Stomach (tissue), 9 donors: Measurements from ENCODE around the gene SLC10A3. TPM values are rescaled to one million over a fixed set of nuclear protein-coding genes. Genes with fewer than 3 reads are reported as not detected.
A peak's percentile ranks its signal among the peaks of the same experiment; 100 is the strongest.

Experiments
- DNase-seq, 2 donors: peaks; one replicate each; pipeline versions ENCODE4 v3.0.0 to v3.0.0-alpha.2; 2013 to 2019
- H3K27ac ChIP-seq, 5 donors: fragments of 200-600 bp in 4 of 5; sonication (generic) in 4 of 5; one replicate each; pipeline ENCODE4 v1.5.1; 2013 to 2019; ENCODE audit warnings: mild to moderate bottlenecking in 1 of 5, moderate library complexity in 1 of 5
- H3K27me3 ChIP-seq, 3 donors: fragments of 200-600 bp; sonication (generic); one replicate each; pipeline ENCODE4 v1.5.1; 2017 to 2019; ENCODE audit warnings: mixed run types in 1 of 3
- H3K36me3 ChIP-seq, 4 donors: fragments of 200-600 bp; sonication (generic); 1 replicate in 3 of 4; 2 replicates in 1 of 4; pipeline ENCODE4 v1.5.1; 2016 to 2019
- H3K4me1 ChIP-seq, 4 donors: fragments of 200-600 bp; sonication (generic); one replicate each; pipeline ENCODE4 v1.5.1; 2016 to 2019
- H3K4me3 ChIP-seq, 4 donors: fragments of 200-600 bp; sonication (generic) in 3 of 4; one replicate each; pipeline ENCODE4 v1.5.1; 2016 to 2019; ENCODE audit warnings: mild to moderate bottlenecking in 1 of 4
- H3K9me3 ChIP-seq, 4 donors: fragments of 200-600 bp; sonication (generic); one replicate each; pipeline ENCODE4 v1.5.1; 2016 to 2019
- EP300 ChIP-seq: sonication (generic); formaldehyde crosslinking; IDR thresholded peaks from one replicate; pipeline ENCODE4 v1.6.1; 2017; ENCODE audit warnings: antibody characterized with exemption
- POLR2A ChIP-seq, 4 donors: fragments of 450-650 bp; IDR thresholded peaks; one replicate each; pipeline ENCODE4 v1.6.1; 2016; ENCODE audit warnings: antibody characterized with exemption in 4 of 4, control low read depth in 2 of 4, mild to moderate bottlenecking in 1 of 4, moderate library complexity in 1 of 4
- POLR2AphosphoS5 ChIP-seq, 3 donors: sonication (generic); formaldehyde crosslinking; IDR thresholded peaks; one replicate each; pipeline ENCODE4 v1.6.1; 2016; ENCODE audit warnings: antibody characterized with exemption in 3 of 3
- WGBS, 5 donors: extraction: QIAGEN DNeasy Blood & Tissue Kit in 3 of 5; methylation state at CpG; one replicate each; pipeline versions ENCODE4 v1.1.5 to v1.1.7; 2013 to 2018; 5-methylcytosine and 5-hydroxymethylcytosine counted together
- intact Hi-C: fragments of 100-400 bp; cut with DNase I; formaldehyde crosslinking; loops from one replicate; pipeline ENCODE4 v1.15.1; 2023; ENCODE audit warnings: low total_unique reads
- polyA plus RNA-seq, 3 donors: library from polyadenylated mRNA; stranded (reverse); fragments of 200-250 nt; gene quantifications; one replicate each; pipeline ENCODE4 v1.2.3, GENCODE V29; 2013
- small RNA-seq, 4 donors: library from RNA; depleted of rRNA; stranded (forward); fragments of <200 nt; gene quantifications; one replicate each; pipeline ENCODE3, GENCODE V24; 2016
- total RNA-seq, 5 donors: library from RNA; depleted of rRNA; stranded (reverse); fragments of >200 nt; gene quantifications; one replicate each; pipeline versions ENCODE4 v1.1.0 to v1.2.3, GENCODE V29; 2014 to 2016
- TF ChIP-seq, protein P1 (sequence below), 7 experiments: fragments of 450-650 bp in 4 of 7; fragments of 200-600 bp in 3 of 7; sonication (generic) in 3 of 7; IDR thresholded peaks; one replicate each; pipeline ENCODE4 v1.5.1; 2016 to 2019; ENCODE audit warnings: antibody characterized with exemption in 7 of 7, control low read depth in 2 of 7, mild to moderate bottlenecking in 1 of 7
- donor health status: healthy with polysubstance abuse.
- donor health status: Bipolar disorder and iron deficiency.
- donor health status: healthy.

Gene SLC10A3
- total and polyA plus RNA-seq, 8 donors, result 4.9 to 175 (median 12.9) TPM

DNA sequence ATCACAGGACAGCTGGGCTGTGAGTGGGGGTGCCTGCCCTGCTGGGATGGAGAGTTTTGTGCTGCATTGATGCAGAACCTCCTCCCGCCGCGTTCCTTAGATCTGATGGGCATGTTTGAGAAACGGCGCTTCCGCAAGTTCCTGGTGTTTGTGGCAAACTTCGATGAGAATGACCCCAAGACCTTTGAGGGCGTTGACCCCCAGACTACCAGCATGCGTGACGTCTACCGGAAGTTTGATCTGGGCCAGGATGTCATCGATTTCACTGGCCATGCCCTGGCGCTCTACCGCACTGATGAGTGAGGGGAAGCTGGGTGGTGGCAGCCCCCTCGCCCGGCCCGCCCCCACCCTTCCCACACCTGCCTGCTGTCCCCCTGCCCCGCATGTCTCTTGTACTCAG lies 50.6 kb downstream of the SLC10A3 start:
- Histone ChIP-seq H3K4me1 (peaks cover 1 to 45% (median 24%) of the 10 kb centered on the region in 4 donors), H3K4me3 (no peak overlapping the region), H3K27ac (no peak overlapping the region), H3K36me3 (peaks cover 0 to 57% (median 42%) of the 10 kb centered on the region in 4 donors), H3K27me3 (no peaks in the 10 kb centered on the region), H3K9me3 (peaks cover 0 to 3% (median 0%) of the 10 kb centered on the region in 4 donors)
- WGBS, 5 donors, result 80 to 91% (median 89%) methylated on average over 3 to 18 of the region's 18 CpGs
- no peak for TF ChIP-seq POLR2AphosphoS5 (IDR thresholded peaks at IDR 0.05)
- TF ChIP-seq EP300, result no peak
- TF ChIP-seq, protein P1, sequence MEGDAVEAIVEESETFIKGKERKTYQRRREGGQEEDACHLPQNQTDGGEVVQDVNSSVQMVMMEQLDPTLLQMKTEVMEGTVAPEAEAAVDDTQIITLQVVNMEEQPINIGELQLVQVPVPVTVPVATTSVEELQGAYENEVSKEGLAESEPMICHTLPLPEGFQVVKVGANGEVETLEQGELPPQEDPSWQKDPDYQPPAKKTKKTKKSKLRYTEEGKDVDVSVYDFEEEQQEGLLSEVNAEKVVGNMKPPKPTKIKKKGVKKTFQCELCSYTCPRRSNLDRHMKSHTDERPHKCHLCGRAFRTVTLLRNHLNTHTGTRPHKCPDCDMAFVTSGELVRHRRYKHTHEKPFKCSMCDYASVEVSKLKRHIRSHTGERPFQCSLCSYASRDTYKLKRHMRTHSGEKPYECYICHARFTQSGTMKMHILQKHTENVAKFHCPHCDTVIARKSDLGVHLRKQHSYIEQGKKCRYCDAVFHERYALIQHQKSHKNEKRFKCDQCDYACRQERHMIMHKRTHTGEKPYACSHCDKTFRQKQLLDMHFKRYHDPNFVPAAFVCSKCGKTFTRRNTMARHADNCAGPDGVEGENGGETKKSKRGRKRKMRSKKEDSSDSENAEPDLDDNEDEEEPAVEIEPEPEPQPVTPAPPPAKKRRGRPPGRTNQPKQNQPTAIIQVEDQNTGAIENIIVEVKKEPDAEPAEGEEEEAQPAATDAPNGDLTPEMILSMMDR (IDR thresholded peaks at IDR 0.05), result no peak
- no peak for TF ChIP-seq POLR2A (IDR thresholded peaks at IDR 0.05)
- DNase-seq, result no peak
- intact Hi-C loops, result no loop called here

DNA sequence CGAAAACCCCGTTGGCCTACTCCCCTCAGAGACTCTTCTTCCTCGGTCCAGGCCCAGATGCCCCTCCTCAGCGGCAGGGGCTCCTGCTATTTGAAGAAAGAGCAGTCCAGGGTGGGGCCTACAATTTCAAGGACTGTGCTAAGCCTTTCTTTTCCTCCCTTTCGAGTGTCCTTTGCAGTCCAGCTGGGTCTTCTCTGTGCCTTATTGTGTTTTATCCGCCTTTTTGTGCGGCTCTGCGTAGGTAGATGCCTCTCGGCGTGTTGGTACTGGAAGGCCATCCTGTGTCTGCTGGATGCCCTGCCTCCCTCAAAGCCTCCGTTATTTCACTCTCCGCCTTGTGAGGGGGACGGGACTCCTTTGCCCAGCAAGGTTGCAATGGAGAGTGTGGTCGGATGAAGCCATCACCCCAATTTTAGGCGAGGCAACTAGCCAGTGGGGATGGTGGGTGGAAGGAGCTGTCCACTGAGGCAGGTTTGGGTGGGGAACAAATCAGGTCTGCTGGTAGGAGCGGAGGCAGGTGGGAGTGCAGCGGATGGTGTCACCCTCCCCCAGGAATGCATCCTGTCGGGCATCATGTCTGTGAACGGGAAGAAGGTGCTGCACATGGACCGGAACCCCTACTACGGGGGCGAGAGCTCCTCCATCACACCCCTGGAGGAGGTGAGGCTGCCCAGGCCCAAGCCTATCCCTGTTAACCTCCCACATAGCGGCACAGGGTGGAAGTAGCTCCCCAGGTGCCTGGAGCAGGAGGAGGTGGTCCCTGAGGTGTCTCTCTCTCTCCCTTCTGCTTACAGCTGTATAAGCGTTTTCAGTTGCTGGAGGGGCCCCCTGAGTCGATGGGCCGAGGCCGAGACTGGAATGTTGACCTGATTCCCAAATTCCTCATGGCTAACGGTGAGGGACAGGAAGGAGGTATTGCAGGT lies 52.2 kb downstream of the SLC10A3 start:
- Histone ChIP-seq H3K4me1 (peaks cover 0 to 40% (median 17%) of the 10 kb centered on the region in 4 donors), H3K27ac (peak overlapping the region; percentile 19 to 95 (median 82)), H3K27me3 (no peaks in the 10 kb centered on the region), H3K4me3 (peak overlapping the region; percentile 70 to 88 (median 76)), H3K9me3 (peaks cover 0 to 3% (median 0%) of the 10 kb centered on the region in 4 donors), H3K36me3 (peaks cover 0 to 73% (median 57%) of the 10 kb centered on the region in 4 donors)
- TF ChIP-seq POLR2AphosphoS5 (IDR thresholded peaks at IDR 0.05), result no peak
- no peak for TF ChIP-seq POLR2A (IDR thresholded peaks at IDR 0.05)
- TF ChIP-seq, protein P1 (IDR thresholded peaks at IDR 0.05), result no peak
- TF ChIP-seq EP300, result no peak
- DNase-seq, result no peak
- WGBS, 5 donors, result 40 to 69% (median 57%) methylated on average over 22 to 28 of the region's 28 CpGs
- intact Hi-C loops, result no loop called here

Small RNA genes within 50 kb of the gene (small RNA-seq; reads per million reads assigned to genes)
- gene MIR6858, result 0 to 0.47 (median 0.22) reads per million in 4 donors
- 0 reads per million in 4 donors for gene RN7SL697P

Other genes starting within 250 kb of the SLC10A3 start
- gene OPN1MW3, start 233.0 kb downstream of the SLC10A3 start, total RNA-seq, result not detected
- not detected for gene OPN1MW3, start 233.0 kb downstream of the SLC10A3 start, polyA plus RNA-seq
- not detected for gene TEX28, start 195.5 kb downstream of the SLC10A3 start, total RNA-seq
- not detected for gene TEX28, start 195.5 kb downstream of the SLC10A3 start, polyA plus RNA-seq
- gene TKTL1, start 194.8 kb downstream of the SLC10A3 start, total RNA-seq, result not detected
- gene TKTL1, start 194.8 kb downstream of the SLC10A3 start, polyA plus RNA-seq, result not detected
- 1,000 to 10,000 TPM in 4 of 5 donors, 100 to 1,000 TPM in 1; 638 to 3,511 (median 2,572) TPM for gene FLNA, start 116.0 kb downstream of the SLC10A3 start, total RNA-seq
- gene FLNA, start 116.0 kb downstream of the SLC10A3 start, polyA plus RNA-seq, result 1,000 to 10,000 TPM in 1 of 3 donors, 100 to 1,000 TPM in 1, 10 to 100 TPM in 1; 89.2 to 1,461 (median 171) TPM
- 100 to 1,000 TPM in 1 of 5 donors, 10 to 100 TPM in 4; 24.2 to 117 (median 38.5) TPM for gene EMD, start 111.3 kb downstream of the SLC10A3 start, total RNA-seq
- 100 to 1,000 TPM in 1 of 3 donors, 10 to 100 TPM in 2; 62.9 to 135 (median 97.8) TPM for gene EMD, start 111.3 kb downstream of the SLC10A3 start, polyA plus RNA-seq
- 1,000 to 10,000 TPM in 4 of 5 donors, 100 to 1,000 TPM in 1; 783 to 3,421 (median 2,020) TPM for gene RPL10, start 92.3 kb downstream of the SLC10A3 start, total RNA-seq
- 1,000 to 10,000 TPM; 5,802 to 8,616 (median 6,179) TPM for gene RPL10, start 92.3 kb downstream of the SLC10A3 start, polyA plus RNA-seq
- gene DNASE1L1, start 81.4 kb downstream of the SLC10A3 start, total RNA-seq, result 10 to 100 TPM; 12.5 to 48.7 (median 26.3) TPM
- gene DNASE1L1, start 81.4 kb downstream of the SLC10A3 start, polyA plus RNA-seq, result 10 to 100 TPM; 15.9 to 18.2 (median 16.0) TPM
- 100 to 1,000 TPM in 2 of 5 donors, 10 to 100 TPM in 3; 12.7 to 202 (median 84.6) TPM for gene TAFAZZIN, start 79.1 kb downstream of the SLC10A3 start, total RNA-seq
- 10 to 100 TPM; 19.4 to 59.9 (median 21.8) TPM for gene TAFAZZIN, start 79.1 kb downstream of the SLC10A3 start, polyA plus RNA-seq
- 10 to 100 TPM; 13.4 to 69.3 (median 26.6) TPM for gene ATP6AP1, start 62.0 kb downstream of the SLC10A3 start, total RNA-seq
- 10 to 100 TPM; 16.8 to 49.6 (median 34.9) TPM for gene ATP6AP1, start 62.0 kb downstream of the SLC10A3 start, polyA plus RNA-seq
- 100 to 1,000 TPM in 2 of 5 donors, 10 to 100 TPM in 3; 46.4 to 178 (median 93.3) TPM for gene GDI1, start 53.5 kb downstream of the SLC10A3 start, total RNA-seq
- 10 to 100 TPM; 45.7 to 61.8 (median 59.1) TPM for gene GDI1, start 53.5 kb downstream of the SLC10A3 start, polyA plus RNA-seq
- gene FAM50A, start 46.5 kb downstream of the SLC10A3 start, total RNA-seq, result 10 to 100 TPM; 16.7 to 79.4 (median 55.4) TPM
- gene FAM50A, start 46.5 kb downstream of the SLC10A3 start, polyA plus RNA-seq, result 100 to 1,000 TPM in 2 of 3 donors, 10 to 100 TPM in 1; 82.2 to 162 (median 157) TPM
- gene PLXNA3, start 32.3 kb downstream of the SLC10A3 start, total RNA-seq, result 100 to 1,000 TPM in 2 of 5 donors, 10 to 100 TPM in 2, 1 to 10 TPM in 1; 9.9 to 296 (median 35.5) TPM
- 1 to 10 TPM; 2.3 to 7.6 (median 6.0) TPM for gene PLXNA3, start 32.3 kb downstream of the SLC10A3 start, polyA plus RNA-seq
- 1 to 10 TPM in 4 of 5 donors, not detected in 1; 2.7 to 8.4 (median 5.0) TPM for gene LAGE3, start 11.3 kb downstream of the SLC10A3 start, total RNA-seq
- gene LAGE3, start 11.3 kb downstream of the SLC10A3 start, polyA plus RNA-seq, result 10 to 100 TPM; 18.2 to 29.0 (median 22.6) TPM
- 10 to 100 TPM in 4 of 5 donors, 1 to 10 TPM in 1; 8.0 to 50.1 (median 19.8) TPM for gene UBL4A, start 4.0 kb downstream of the SLC10A3 start, total RNA-seq
- 10 to 100 TPM; 22.5 to 34.4 (median 32.1) TPM for gene UBL4A, start 4.0 kb downstream of the SLC10A3 start, polyA plus RNA-seq
- 10 to 100 TPM; 21.9 to 34.4 (median 24.1) TPM for gene FAM3A, start 25.6 kb upstream of the SLC10A3 start, total RNA-seq
- gene FAM3A, start 25.6 kb upstream of the SLC10A3 start, polyA plus RNA-seq, result 10 to 100 TPM; 36.3 to 61.7 (median 49.0) TPM
- 10 to 100 TPM; 10.3 to 41.7 (median 30.3) TPM for gene G6PD, start 56.2 kb upstream of the SLC10A3 start, total RNA-seq
- 10 to 100 TPM; 15.6 to 22.7 (median 19.1) TPM for gene G6PD, start 56.2 kb upstream of the SLC10A3 start, polyA plus RNA-seq
- gene IKBKG, start 57.0 kb upstream of the SLC10A3 start, total RNA-seq, result 10 to 100 TPM in 3 of 5 donors, 1 to 10 TPM in 2; 7.6 to 22.6 (median 14.8) TPM
- 10 to 100 TPM; 16.8 to 24.3 (median 18.5) TPM for gene IKBKG, start 57.0 kb upstream of the SLC10A3 start, polyA plus RNA-seq
- gene CTAG1A, start 94.5 kb upstream of the SLC10A3 start, total RNA-seq, result not detected
- not detected for gene CTAG1A, start 94.5 kb upstream of the SLC10A3 start, polyA plus RNA-seq
- not detected for gene CTAG1B, start 128.7 kb upstream of the SLC10A3 start, total RNA-seq
- not detected for gene CTAG1B, start 128.7 kb upstream of the SLC10A3 start, polyA plus RNA-seq
- not detected for gene CTAG2, start 162.9 kb upstream of the SLC10A3 start, total RNA-seq
- 1 to 10 TPM in 1 of 3 donors, not detected in 2; 2.9 TPM for gene CTAG2, start 162.9 kb upstream of the SLC10A3 start, polyA plus RNA-seq